Nucleus accumbens (tissue), 56 donors: ENCODE data around the gene STX16.

Experiments used
- DNase-seq, 56 donors: peaks; one replicate each; lab custom pipeline; 2025; lab: John Stamatoyannopoulos, UW

STX16 gene

GRCh38 chr20:58651946-58652605 lies 993 bp downstream of the STX16 start:
- DNase-seq, result peak in 42 of 56 donors; percentile 5 to 71 (median 40)

GRCh38 chr20:58652606-58653294 lies 1.7 kb downstream of the STX16 start:
- no peak for DNase-seq

GRCh38 chr20:58654337-58654736 lies 3.3 kb downstream of the STX16 start:
- DNase-seq, result no peak

- DNase-seq, result no peak
Observed at GRCh38 chr20:58655328-58656107, 4.4 kb downstream of the STX16 start.

GRCh38 chr20:58656831-58657230 lies 5.7 kb downstream of the STX16 start:
- no peak for DNase-seq

GRCh38 chr20:58657262-58657661 lies 6.2 kb downstream of the STX16 start:
- no peak for DNase-seq

- DNase-seq, result no peak
Observed at GRCh38 chr20:58657986-58658385, 6.9 kb downstream of the STX16 start.

- DNase-seq, result no peak
Observed at GRCh38 chr20:58658760-58659159, 7.7 kb downstream of the STX16 start.

GRCh38 chr20:58659841-58660240 lies 8.8 kb downstream of the STX16 start:
- DNase-seq, result no peak

GRCh38 chr20:58660855-58661597 lies 9.9 kb downstream of the STX16 start:
- peak in 1 of 56 donors; percentile 5 for DNase-seq

GRCh38 chr20:58661598-58662473 lies 10.8 kb downstream of the STX16 start:
- no peak for DNase-seq

GRCh38 chr20:58664331-58664730 lies 13.2 kb downstream of the STX16 start:
- DNase-seq, result no peak

- DNase-seq, result no peak
Observed at GRCh38 chr20:58664883-58665282, 13.8 kb downstream of the STX16 start.

GRCh38 chr20:58665606-58666005 lies 14.5 kb downstream of the STX16 start:
- DNase-seq, result peak in 3 of 56 donors; percentile 7 to 45 (median 18)

GRCh38 chr20:58666702-58667101 lies 15.6 kb downstream of the STX16 start:
- no peak for DNase-seq

- DNase-seq, result no peak
Observed at GRCh38 chr20:58667975-58668374, 16.9 kb downstream of the STX16 start.

- DNase-seq, result no peak
Observed at GRCh38 chr20:58668901-58669286, 17.8 kb downstream of the STX16 start.

GRCh38 chr20:58669287-58670006 lies 18.4 kb downstream of the STX16 start:
- no peak for DNase-seq

GRCh38 chr20:58670102-58670501 lies 19.0 kb downstream of the STX16 start:
- no peak for DNase-seq
